VCaP (cell line): ENCODE data around the gene FRMPD4.

Source experiments
- H3K27ac ChIP-seq: fragments of 450-650 bp; 2 replicates; pipeline ENCODE4 v1.5.1; 2017
- TF ChIP-seq, protein P1 (sequence below): fragments of 450-650 bp; conservative IDR thresholded peaks from 2 replicates; pipeline ENCODE4 v1.5.1; 2017; ENCODE audit warnings: mild to moderate bottlenecking, moderate library complexity

Gene FRMPD4

GRCh38 chrX:12378253-12378652, 240.0 kb downstream of the FRMPD4 start:
- H3K27ac ChIP-seq, result no peak overlapping the region
- TF ChIP-seq, protein P1, sequence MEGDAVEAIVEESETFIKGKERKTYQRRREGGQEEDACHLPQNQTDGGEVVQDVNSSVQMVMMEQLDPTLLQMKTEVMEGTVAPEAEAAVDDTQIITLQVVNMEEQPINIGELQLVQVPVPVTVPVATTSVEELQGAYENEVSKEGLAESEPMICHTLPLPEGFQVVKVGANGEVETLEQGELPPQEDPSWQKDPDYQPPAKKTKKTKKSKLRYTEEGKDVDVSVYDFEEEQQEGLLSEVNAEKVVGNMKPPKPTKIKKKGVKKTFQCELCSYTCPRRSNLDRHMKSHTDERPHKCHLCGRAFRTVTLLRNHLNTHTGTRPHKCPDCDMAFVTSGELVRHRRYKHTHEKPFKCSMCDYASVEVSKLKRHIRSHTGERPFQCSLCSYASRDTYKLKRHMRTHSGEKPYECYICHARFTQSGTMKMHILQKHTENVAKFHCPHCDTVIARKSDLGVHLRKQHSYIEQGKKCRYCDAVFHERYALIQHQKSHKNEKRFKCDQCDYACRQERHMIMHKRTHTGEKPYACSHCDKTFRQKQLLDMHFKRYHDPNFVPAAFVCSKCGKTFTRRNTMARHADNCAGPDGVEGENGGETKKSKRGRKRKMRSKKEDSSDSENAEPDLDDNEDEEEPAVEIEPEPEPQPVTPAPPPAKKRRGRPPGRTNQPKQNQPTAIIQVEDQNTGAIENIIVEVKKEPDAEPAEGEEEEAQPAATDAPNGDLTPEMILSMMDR, result no peak

- no peak overlapping the region for H3K27ac ChIP-seq
- TF ChIP-seq, protein P1, result no peak
Observed at GRCh38 chrX:12378706-12379105, 240.4 kb downstream of the FRMPD4 start.

GRCh38 chrX:12379671-12380070, 241.4 kb downstream of the FRMPD4 start:
- TF ChIP-seq, protein P1, result no peak
- no peak overlapping the region for H3K27ac ChIP-seq

- no peak overlapping the region for H3K27ac ChIP-seq
Observed at GRCh38 chrX:12383196-12383595, 244.9 kb downstream of the FRMPD4 start.

GRCh38 chrX:12390301-12390700, 252.0 kb downstream of the FRMPD4 start:
- TF ChIP-seq, protein P1, result no peak
- H3K27ac ChIP-seq, result no peak overlapping the region

More at GRCh38 chrX:12383196-12383595, 244.9 kb downstream of the FRMPD4 start:
- TF ChIP-seq, protein P1, result peak; percentile 62

DNA sequence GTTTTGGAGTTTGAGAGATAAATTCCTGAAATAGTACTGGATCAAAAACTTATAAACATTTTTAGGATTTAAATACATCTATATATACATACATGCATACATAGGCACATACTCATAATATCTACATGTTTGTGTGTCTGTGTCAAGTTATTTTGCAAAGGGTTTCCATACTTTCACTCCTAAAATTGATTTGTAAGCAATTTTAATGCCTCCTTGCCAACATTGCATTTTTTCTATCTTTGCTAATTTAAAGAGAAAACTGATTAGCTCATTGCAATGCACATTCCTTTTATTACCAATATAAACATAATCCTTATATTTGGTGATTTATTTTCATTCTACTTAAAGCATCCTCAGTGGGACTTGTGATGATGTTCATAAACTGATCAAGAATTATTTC, 258.3 kb downstream of the FRMPD4 start:
- TF ChIP-seq, protein P1, result no peak
- no peak overlapping the region for H3K27ac ChIP-seq

- H3K27ac ChIP-seq, result no peak overlapping the region
- TF ChIP-seq, protein P1, result no peak
Observed at GRCh38 chrX:12400218-12400617, 261.9 kb downstream of the FRMPD4 start.
